Left kidney (tissue), 8 donors: Measurements from ENCODE around the gene ELOVL3. TPM values are rescaled to one million over a fixed set of nuclear protein-coding genes. Genes with fewer than 3 reads are reported as not detected.
A peak's percentile ranks its signal among the peaks of the same experiment; 100 is the strongest.
"Not testable (repeated sequence)": the region's sequence is repeated elsewhere in the genome, so short reads cannot be mapped to it uniquely, and the experiment has no call there.

Experiments
- DNase-seq: peaks from one replicate; pipeline ENCODE4 v3.0.0-alpha.2; 2013
- long read RNA-seq, 8 donors: transcript quantifications; one replicate each; lab custom pipeline, GENCODE V29; 2026
- polyA plus RNA-seq: library from polyadenylated mRNA; unstranded; fragments of 120-200 nt; gene quantifications from one replicate; pipeline ENCODE4 v1.2.1, GENCODE V29; 2013; ENCODE audit not compliant: insufficient read length

The ELOVL3 gene, protein sequence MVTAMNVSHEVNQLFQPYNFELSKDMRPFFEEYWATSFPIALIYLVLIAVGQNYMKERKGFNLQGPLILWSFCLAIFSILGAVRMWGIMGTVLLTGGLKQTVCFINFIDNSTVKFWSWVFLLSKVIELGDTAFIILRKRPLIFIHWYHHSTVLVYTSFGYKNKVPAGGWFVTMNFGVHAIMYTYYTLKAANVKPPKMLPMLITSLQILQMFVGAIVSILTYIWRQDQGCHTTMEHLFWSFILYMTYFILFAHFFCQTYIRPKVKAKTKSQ
- 2.9 TPM for polyA plus RNA-seq
- long read RNA-seq, donor 1, partial matches to known transcripts: 0 of 2 reads
- long read RNA-seq, donor 1, other reads (novel, unspliced or antisense): 0 of 2 reads
- long read RNA-seq, donor 2, partial matches to known transcripts: 0 of 2 reads
- long read RNA-seq, donor 2, other reads (novel, unspliced or antisense): 0 of 2 reads
- long read RNA-seq, donor 3, partial matches to known transcripts: 0 of 2 reads
- long read RNA-seq, donor 3, other reads (novel, unspliced or antisense): 0 of 2 reads
- long read RNA-seq, donor 4: 0 reads
- long read RNA-seq, donor 5, partial matches to known transcripts: 0 of 2 reads
- long read RNA-seq, donor 5, other reads (novel, unspliced or antisense): 0 of 2 reads
- long read RNA-seq, donor 6, partial matches to known transcripts: 7 of 10 reads
- long read RNA-seq, donor 6, other reads (novel, unspliced or antisense): 0 of 10 reads
- long read RNA-seq, donor 7: 0 reads
- long read RNA-seq, donor 8: 0 reads

DNA sequence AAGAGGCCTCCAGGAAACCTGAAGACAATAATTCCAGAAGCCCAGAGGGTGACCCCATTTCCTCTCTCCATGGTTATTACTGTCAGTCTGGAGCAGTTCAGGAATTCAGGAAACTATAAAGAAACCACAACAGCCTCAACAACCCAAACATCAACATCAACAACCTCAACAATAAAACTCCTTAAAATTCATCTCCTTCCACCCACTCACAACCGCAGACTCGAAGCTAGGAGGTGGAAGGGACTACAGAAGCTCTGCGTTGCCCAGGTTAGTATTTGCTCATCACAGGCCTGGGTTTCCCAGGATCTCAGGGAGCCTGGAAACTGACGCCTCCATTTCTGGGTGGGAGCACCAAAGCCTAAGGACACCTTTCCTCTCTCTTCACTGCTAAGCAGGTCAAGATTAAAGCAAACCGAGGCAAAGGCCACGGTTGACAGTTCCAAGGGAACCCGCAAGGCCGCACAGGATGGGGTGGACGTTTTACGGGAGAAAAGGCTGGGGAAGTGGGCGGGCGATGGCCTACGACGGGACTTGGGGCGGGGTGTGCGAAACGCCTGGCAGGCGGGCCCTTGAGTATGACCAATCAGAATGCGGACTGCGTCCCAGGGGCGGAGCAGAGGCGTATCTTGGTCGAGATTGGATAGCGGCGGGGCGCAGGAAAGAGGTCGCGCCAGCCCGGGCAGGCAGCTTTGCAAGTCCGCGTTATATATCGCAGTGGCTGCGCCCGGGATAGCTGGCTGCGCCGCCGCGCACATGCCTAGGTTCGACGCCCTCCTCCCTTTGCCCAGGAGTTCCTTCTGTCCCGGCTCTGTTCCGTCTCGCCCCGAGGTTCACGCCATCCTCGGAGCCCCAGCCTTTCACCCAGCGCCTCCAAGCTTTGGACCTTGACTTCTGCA is at the start of gene ELOVL3:
Gene ELOVL3 (plus strand): TSS at position 654 of the 896 bp plus-strand sequence. CDS start 250 bp downstream, outside the sequence.
- peak; percentile 93 for DNase-seq

DNA sequence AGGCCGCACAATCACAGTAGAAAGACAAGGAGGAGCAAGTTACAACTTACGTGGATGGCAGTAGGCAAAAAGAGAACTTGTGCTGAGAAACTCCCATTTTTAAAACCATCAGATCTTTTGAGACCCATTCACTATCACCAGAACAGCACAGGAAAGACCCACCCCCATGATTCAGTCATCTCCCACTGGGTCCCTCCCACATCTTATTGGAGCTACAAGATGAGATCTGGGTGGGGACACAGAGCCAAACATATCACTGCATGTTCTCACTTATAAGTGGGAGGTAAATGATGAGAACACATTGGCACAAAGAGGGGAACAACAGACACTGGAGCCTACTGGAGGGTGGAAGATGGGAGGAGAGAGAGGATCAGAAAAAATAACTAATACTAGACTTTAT is 41.5 kb upstream of the ELOVL3 start:
- DNase-seq: no peak

DNA sequence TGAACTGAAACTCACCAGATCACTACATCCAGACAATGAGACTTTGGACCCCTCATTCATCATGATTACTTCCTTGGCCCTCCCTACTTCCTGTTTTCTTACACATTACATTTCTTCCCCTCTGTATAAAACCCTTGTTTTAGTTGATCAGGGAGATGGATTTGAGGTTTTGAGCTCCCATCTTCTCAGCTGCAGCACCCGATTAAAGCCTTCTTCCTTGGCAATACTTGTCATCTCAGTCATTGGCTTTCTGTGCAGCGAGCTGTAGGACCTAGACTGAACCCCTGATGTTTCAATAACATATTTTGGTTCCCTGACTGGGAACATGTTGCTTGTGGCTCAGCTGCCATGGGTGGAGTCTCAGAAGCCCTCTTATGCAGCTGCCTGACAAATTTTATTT is 40.8 kb upstream of the ELOVL3 start:
- DNase-seq: no peak

DNA sequence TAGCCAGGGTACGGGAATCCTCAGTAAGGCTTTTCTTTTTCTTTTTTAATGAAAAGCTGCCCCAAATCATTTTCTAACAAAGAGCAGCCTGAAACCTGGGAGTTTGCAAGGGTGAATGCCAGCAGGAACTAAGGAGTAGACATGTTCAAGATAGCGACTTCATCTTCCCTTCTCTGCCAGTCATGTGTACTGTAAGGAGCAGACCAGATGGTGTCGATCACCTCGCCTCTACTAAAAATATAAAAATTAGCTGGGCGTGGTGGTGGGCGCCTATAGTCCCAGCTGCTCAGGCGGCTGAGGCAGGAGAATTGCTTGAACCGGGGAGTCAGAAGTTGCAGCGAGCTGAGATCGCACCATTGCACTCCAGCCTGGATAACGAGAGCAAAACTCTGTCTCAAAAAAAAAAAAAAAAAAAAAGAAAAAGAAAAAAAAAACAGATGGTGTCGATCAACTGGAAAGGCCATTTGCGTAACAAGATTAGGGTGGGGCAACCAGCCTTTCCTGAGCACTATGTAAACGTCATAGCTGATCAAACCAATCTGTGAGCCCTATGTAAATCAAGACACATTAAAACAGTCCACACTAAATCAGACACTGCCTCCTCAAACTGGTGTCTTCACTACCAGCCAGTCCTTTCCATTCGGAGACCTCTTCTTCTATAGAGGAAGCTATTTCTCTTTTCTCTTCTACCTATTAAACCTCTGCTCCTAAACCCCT is 40.1 kb upstream of the ELOVL3 start:
- DNase-seq: no peak

DNA sequence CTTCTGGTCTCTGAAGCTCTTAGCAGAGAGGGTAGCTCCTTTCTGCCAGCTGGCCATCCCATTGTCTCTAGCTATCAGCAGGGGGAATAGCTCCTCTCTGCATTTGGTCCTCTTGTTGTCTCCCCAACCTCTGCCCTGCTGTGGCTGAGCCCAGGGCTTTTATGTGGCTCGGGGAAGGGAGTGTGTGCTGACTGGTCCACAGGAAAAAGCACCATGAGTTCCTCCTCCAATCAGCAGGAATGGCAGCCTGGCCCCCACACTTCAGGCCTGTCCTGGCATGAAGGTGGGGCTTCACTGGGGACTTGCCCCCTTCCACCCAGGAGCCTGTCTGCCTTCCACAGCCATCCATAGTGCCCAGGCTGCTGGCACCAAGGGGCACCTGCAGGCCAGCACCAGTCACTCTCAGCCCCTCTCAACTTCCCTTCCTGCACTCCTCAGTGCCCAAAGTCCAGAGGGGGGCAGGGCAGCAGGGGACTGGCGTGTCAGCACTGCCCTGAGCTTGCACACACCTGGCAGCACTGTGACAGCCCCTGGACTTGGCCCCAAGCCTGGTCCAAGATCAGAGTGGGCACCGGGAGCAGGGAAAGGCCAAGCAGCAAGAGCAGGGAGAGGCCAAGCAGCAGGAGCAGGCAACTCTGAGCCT is 37.7 kb upstream of the ELOVL3 start:
- DNase-seq: no peak

- DNase-seq: not testable (repeated sequence)
These were observed 36.9 kb upstream of the ELOVL3 start for GRCh38 chr10:102188941-102189898.

DNA sequence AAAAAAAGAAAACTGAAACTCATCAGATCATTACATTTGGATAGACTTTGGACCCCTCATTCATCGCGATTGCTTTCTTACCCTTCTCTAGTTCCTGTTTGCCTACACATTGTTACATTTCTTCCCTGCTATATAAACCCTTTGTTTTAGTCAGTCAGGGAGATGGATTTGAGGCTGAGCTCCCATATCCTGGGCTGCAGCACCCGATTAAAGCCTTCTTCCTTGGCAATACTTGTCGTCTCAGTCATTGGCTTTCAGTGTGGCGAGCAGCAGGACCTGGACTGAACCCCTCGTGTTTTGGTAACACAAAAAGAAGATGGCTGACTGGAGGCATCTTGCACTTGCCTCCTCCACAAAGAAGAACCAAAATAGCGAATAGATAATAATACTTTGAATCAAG is 34.1 kb upstream of the ELOVL3 start:
- DNase-seq: no peak

GRCh38 chr10:102195296-102195870 is 30.7 kb upstream of the ELOVL3 start:
- no peak for DNase-seq

DNA sequence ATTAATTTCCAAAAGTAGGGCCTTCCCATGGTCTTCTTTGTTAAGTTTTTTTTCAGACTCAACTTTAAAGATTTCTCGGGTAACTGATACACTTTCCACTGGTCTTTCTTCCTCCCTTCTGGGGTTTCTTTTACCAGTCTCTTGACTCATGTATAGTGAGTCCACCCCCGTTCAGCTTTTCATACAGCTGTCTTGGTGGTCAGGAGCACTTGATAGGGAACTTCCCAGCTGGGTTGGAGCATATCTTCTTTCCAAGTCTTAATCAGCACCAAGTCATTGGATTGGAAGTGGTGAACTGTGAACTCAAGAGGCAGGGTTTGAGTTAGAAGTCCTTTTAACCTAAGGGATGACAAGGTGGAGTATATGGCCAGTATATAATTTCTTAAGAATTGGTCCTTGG is 29.2 kb upstream of the ELOVL3 start:
- DNase-seq: no peak

DNA sequence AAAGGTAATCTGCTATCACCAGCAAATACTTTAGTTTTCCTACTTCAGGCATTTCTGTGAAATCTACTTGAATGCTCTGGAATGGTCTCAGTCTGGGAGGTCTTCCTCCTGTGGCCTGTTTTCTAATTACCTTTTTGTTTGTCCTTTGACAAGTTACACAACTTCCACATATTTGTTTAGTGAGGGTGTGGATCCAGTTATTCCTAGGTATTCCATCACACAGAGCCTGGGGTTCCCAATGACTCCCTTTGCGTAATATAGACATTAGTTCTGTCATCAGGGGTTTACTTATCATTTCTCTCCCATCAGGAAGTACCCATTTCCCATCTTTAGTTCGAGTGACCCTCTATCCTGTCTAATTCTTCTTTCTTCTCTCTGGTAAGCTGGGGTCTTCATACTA is 28.1 kb upstream of the ELOVL3 start:
- DNase-seq: no peak

- DNase-seq: no peak
These were observed 25.1 kb upstream of the ELOVL3 start for GRCh38 chr10:102200751-102201640.

DNA sequence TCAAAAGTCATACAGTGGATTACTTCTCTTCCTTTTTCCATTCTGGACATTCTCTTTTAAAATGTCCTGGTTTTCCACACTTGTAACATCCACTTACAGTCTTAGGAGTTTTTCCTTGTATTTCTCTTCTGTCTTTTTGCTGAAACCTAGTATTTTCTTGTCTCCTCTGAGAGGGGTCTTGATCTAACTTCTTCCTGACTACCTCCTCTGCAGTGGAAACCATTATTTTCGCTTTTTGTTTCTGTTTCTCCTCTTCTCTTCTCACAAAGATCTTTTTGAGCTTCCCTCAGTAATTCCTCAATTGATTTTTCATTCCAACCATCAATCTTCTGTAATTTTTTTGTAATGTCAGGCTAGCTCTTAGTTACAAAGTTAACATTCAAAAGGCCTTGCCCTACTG is 23.7 kb upstream of the ELOVL3 start:
- no peak for DNase-seq

DNA sequence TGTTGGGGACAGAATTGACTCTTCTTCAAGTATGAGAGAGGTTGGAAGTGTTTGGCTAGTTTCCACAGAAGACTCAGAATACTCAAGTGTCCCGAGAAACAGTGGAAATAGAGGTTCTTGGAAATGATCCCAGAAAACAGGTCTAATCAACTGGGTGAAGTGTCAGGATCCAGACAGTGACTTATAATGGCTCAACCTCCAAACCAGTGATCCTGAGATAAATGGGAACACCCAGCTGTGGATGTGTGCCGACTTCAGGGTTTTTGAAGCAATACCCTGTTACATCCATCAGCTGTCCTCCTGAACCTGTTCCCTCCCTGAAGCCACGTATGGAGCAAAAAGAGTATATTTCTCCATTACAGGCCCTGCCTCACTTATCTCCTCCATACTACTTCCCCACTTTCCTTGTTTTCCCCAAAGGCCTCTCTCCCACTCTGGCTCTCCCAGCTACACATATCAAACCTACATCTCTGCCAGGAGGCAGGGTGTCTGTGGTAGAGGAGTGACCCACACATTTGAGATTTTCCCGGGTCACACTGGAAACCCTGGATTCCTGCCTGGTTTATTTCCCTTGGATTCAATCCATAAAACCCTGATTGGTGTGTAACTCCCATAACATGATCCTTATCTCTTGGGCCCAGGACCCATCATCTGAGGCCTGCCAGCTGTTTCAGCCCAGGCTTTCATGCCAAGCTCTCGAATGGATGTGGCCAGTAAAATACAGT is 17.6 kb upstream of the ELOVL3 start:
- no peak for DNase-seq

GRCh38 chr10:102211615-102212299 is 14.3 kb upstream of the ELOVL3 start:
- DNase-seq: no peak

- DNase-seq: not testable (repeated sequence)
These were observed 12.5 kb upstream of the ELOVL3 start for GRCh38 chr10:102213599-102213998.

GRCh38 chr10:102219370-102219769 is 6.7 kb upstream of the ELOVL3 start:
- DNase-seq: no peak

GRCh38 chr10:102220612-102221011 is 5.5 kb upstream of the ELOVL3 start:
- DNase-seq: no peak
